MM.1S (cell line): ENCODE data around the gene FAF1.

Experiments used
- CTCF ChIP-seq: fragments of 300-600 bp; sonication (generic); IDR thresholded peaks from 2 replicates; pipeline ENCODE4 v1.5.1; 2016; ENCODE audit warnings: antibody characterized with exemption, low read length, mixed read lengths
- EZH2 ChIP-seq: fragments of 300-600 bp; sonication (generic); optimal IDR thresholded peaks from 2 replicates; pipeline ENCODE3; 2017; ENCODE audit warnings: low read depth, mild to moderate bottlenecking, antibody characterized with exemption, low read length, mixed read lengths
- EZH2phosphoT487 ChIP-seq: fragments of 300-600 bp; sonication (generic); IDR thresholded peaks from 2 replicates; pipeline ENCODE4 v1.6.1; 2018; ENCODE audit warnings: antibody characterized with exemption, low read length

- TF ChIP-seq CTCF, result no peak
- no peak for TF ChIP-seq EZH2
- TF ChIP-seq EZH2phosphoT487, result no peak
These were observed 390.0 kb downstream of the FAF1 start for GRCh38 chr1:50570066-50570468.
